HepG2 (cell line): ENCODE results near the gene RNF123. TPM values are rescaled to one million over a fixed set of nuclear protein-coding genes. Genes with fewer than 3 reads are reported as not detected.
A peak's percentile ranks its signal among the peaks of the same experiment; 100 is the strongest.

Source experiments
- ATAC-seq: fragments of 200-7000 bp; cut with Tn5 transposase; 3 replicates; pipeline ENCODE4 v1.9.1; 2020; ENCODE audit warnings: mild to moderate bottlenecking, moderate library complexity
- BruUV-seq: library from RNA; stranded (reverse); fragments of 400-500 nt; replicated peaks from 2 replicates; lab custom pipeline; 2021; lab: Mats Ljungman, UMichigan
- CTCF ChIA-PET: fragments of 300-600 bp; formaldehyde crosslinking; extraction: SDS; loops from one replicate; lab custom pipeline; 2021; ENCODE audit warnings: low total read pairs, inconsistent platforms, low intra/inter-chr PET ratio; lab: Yijun Ruan, JAX
- POLR2A ChIA-PET: fragments of 350-600 bp; sonication (Branson Sonifier 250); formaldehyde crosslinking; loops from one replicate; lab custom pipeline; 2020; ENCODE audit warnings: antibody characterized with exemption, inconsistent platforms; lab: Yijun Ruan, JAX
- DNase-seq: peaks from one replicate; pipeline ENCODE4 v3.0.0-alpha.2; 2015; ENCODE audit warnings: low spot score
- FAIRE-seq: peaks from 3 replicates; lab custom pipeline; 2011; peaks lifted over from hg19 to GRCh38; lab: Jason Lieb, UNC
- H2AFZ ChIP-seq: one replicate; pipeline ENCODE4 v1.6.1; 2011; ENCODE audit warnings: low read length, inconsistent platforms
- H3K27ac ChIP-seq: fragments of 300-600 bp; 3 replicates; pipeline ENCODE4 v1.8.0; 2011; ENCODE audit warnings: mixed run types, mild to moderate bottlenecking, mixed read lengths, low read length, inconsistent platforms; ENCODE audit not compliant: insufficient read depth; ENCODE audit errors: extremely low read length
- H3K27me3 ChIP-seq, 2 experiments: fragments of 200-600 bp in 1 of 2; 2 replicates in 1 of 2; 3 replicates in 1 of 2; pipeline versions ENCODE4 v1.6.0 to v1.8.0; 2011; ENCODE audit warnings: low read length in 2 of 2, mild to moderate bottlenecking in 2 of 2, moderate library complexity in 2 of 2, inconsistent platforms in 1 of 2; ENCODE audit not compliant: insufficient read depth in 2 of 2, control insufficient read depth in 1 of 2
- H3K36me3 ChIP-seq, 2 experiments: fragments of 200-600 bp in 1 of 2; replicated peaks in 1 of 2; 2 replicates in 1 of 2; 3 replicates in 1 of 2; pipeline versions ENCODE4 v1.5.1 to v1.8.0; 2011; ENCODE audit warnings: low read length in 2 of 2, inconsistent platforms in 1 of 2; ENCODE audit not compliant: insufficient read depth in 2 of 2, control insufficient read depth in 1 of 2
- H3K4me1 ChIP-seq: 2 replicates; pipeline ENCODE4 v1.5.1; 2012; ENCODE audit warnings: low read length, inconsistent platforms; ENCODE audit not compliant: insufficient read depth
- H3K4me2 ChIP-seq: 2 replicates; pipeline ENCODE4 v1.6.0; 2011; ENCODE audit warnings: low read depth, low read length, inconsistent platforms
- H3K4me3 ChIP-seq, 3 experiments: fragments of 200-600 bp in 1 of 3; sonication (generic), shearing (Covaris generic) in 1 of 3; replicated peaks in 1 of 3; 2 replicates each; pipeline ENCODE4 v1.5.1; 2011 to 2016; ENCODE audit warnings: low read length in 3 of 3, inconsistent platforms in 2 of 3, low read depth in 2 of 3, mild to moderate bottlenecking in 2 of 3, control low read depth in 1 of 3, mixed read lengths in 1 of 3; ENCODE audit not compliant: insufficient read depth in 1 of 3
- H3K79me2 ChIP-seq: one replicate; pipeline ENCODE4 v1.6.1; 2011; ENCODE audit warnings: low read length, inconsistent platforms; ENCODE audit not compliant: insufficient read depth
- H3K9ac ChIP-seq: 2 replicates; pipeline ENCODE4 v1.6.0; 2011; ENCODE audit warnings: mild to moderate bottlenecking, low read depth, low read length, inconsistent platforms; ENCODE audit not compliant: insufficient read depth
- H3K9me3 ChIP-seq: 2 replicates; pipeline ENCODE4 v1.5.1; 2012; ENCODE audit warnings: mild to moderate bottlenecking, low read length
- H4K20me1 ChIP-seq: 2 replicates; pipeline ENCODE4 v1.6.0; 2011; ENCODE audit warnings: inconsistent platforms, mild to moderate bottlenecking, low read length, moderate library complexity; ENCODE audit not compliant: insufficient read depth
- CAMTA2 ChIP-seq: sonication (generic); formaldehyde crosslinking; IDR thresholded peaks from 2 replicates; pipeline ENCODE4 v1.4.0; 2020; ENCODE audit warnings: mild to moderate bottlenecking, missing genetic modification reagents, borderline replicate concordance
- IKZF1 ChIP-seq: fragments of 450-650 bp; IDR thresholded peaks from 2 replicates; pipeline ENCODE4 v1.7.1; 2016
- IKZF4 ChIP-seq: sonication (generic); formaldehyde crosslinking; IDR thresholded peaks from 2 replicates; pipeline ENCODE4 v1.5.1; 2020; ENCODE audit warnings: borderline replicate concordance, mild to moderate bottlenecking, low read depth, missing genetic modification reagents; ENCODE audit errors: not compliant biosample characterization
- ISL2 ChIP-seq: sonication (generic); formaldehyde crosslinking; IDR thresholded peaks from 2 replicates; pipeline ENCODE4 v1.5.0; 2020; ENCODE audit warnings: missing genetic modification reagents
- SMAD9 ChIP-seq: sonication (generic); formaldehyde crosslinking; IDR thresholded peaks from 2 replicates; pipeline ENCODE4 v1.5.1; 2020; ENCODE audit warnings: mild to moderate bottlenecking, missing genetic modification reagents
- STAG1 ChIP-seq: sonication (generic); formaldehyde crosslinking; IDR thresholded peaks from 2 replicates; pipeline ENCODE4 v1.4.0; 2020; ENCODE audit warnings: missing genetic modification reagents
- ZGPAT ChIP-seq: IDR thresholded peaks from 2 replicates; pipeline ENCODE4 v1.6.1; 2016; ENCODE audit warnings: mild to moderate bottlenecking
- ZNF512 ChIP-seq: sonication (generic); formaldehyde crosslinking; IDR thresholded peaks from 2 replicates; pipeline ENCODE4 v1.4.0; 2020; ENCODE audit warnings: mild to moderate bottlenecking, missing genetic modification reagents
- ZNF557 ChIP-seq: sonication (generic); formaldehyde crosslinking; IDR thresholded peaks from 2 replicates; pipeline ENCODE4 v1.4.0; 2020; ENCODE audit warnings: missing genetic modification reagents
- ZNF670 ChIP-seq: sonication (generic); formaldehyde crosslinking; IDR thresholded peaks from 2 replicates; pipeline ENCODE4 v1.8.0; 2022; ENCODE audit warnings: mild to moderate bottlenecking, missing genetic modification reagents, borderline replicate concordance
- WGBS: methylation state at CpG from one replicate; pipeline ENCODE4 v1.1.6; 2017; ENCODE audit warnings: low lambda C conversion rate; 5-methylcytosine and 5-hydroxymethylcytosine counted together
- in situ Hi-C: cut with HindIII; loops from 2 replicates; pipeline ENCODE4 v1.10.0; 2017; ENCODE audit warnings: low pct_unique_long_range_greater_than_20kb; ENCODE audit not compliant: extremely low pct_ligation_motif_present
- intact Hi-C: fragments of 100-400 bp; cut with micrococcal nuclease; formaldehyde crosslinking; loops from one replicate; pipeline ENCODE4 v1.10.0; 2022; ENCODE audit not compliant: unreplicated experiment
- polyA plus RNA-seq, 8 experiments: library from polyadenylated mRNA; depleted of rRNA in 3 of 8; stranded (reverse) in 7 of 8; unstranded in 1 of 8; fragments of >200 nt; fragmentation: Illumina TruSeq in 4 of 8; extraction: Trizol in 4 of 8; gene quantifications; 2 replicates each; pipeline versions ENCODE4 v1.2.1 to v1.2.3, GENCODE V29; 2011 to 2016; ENCODE audit warnings: low read depth in 4 of 8, missing spikeins in 1 of 8, mixed read lengths in 1 of 8; ENCODE audit not compliant: insufficient read depth in 1 of 8
- total RNA-seq, 5 experiments: library from RNA; depleted of rRNA; stranded (reverse); fragments of >200 nt; fragmentation: Illumina TruSeq; extraction: Trizol; gene quantifications; 2 replicates each; pipeline ENCODE4 v1.2.3, GENCODE V29; 2016; ENCODE audit warnings: low read depth in 1 of 5
- TF ChIP-seq, protein P1 (sequence below): sonication (generic); formaldehyde crosslinking; IDR thresholded peaks from 2 replicates; pipeline ENCODE4 v1.4.0; 2020; ENCODE audit warnings: missing genetic modification reagents, low read depth, mild to moderate bottlenecking, borderline replicate concordance

RNF123 gene
- total and polyA plus RNA-seq, 2 of the 13 experiments (the other 11 are each of a cell fraction or from before 2014, with no cell fraction given): 29.9 to 82.2 TPM

DNA sequence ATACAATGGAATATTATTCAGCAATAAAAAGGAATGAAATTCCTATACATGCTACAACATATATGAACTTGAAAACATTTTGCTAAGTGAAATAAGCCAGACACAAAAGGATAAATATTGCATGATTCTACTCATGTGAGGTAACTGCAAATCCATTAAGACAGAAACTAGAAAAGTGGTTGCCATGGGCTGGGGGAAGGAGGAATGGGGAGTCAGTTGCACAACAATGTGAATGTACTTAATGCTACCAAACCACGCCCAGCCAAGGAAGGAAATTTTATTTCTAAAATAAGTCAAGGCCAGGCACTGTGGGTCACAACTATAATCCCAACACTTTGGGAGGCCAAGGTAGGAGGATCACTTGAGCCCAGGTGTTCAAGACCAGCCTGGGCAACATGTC, 44.2 kb downstream of the RNF123 start:
- no peak overlapping the region for H2AFZ ChIP-seq
- peaks cover 25 to 64% of the 10 kb centered on the region in 2 experiments for H3K36me3 ChIP-seq
- no peak overlapping the region for H3K4me3 ChIP-seq
- intact Hi-C loops (loop anchor here (5.0 kb wide), 1 partner anchor 54 kb away; the partner anchor contains the start of gene IP6K1), in situ Hi-C loops (no loop called here)
- no peaks in the 10 kb centered on the region for H3K79me2 ChIP-seq
- ChIA-PET CTCF (no interaction called here), POLR2A (interaction anchor here (0.7 kb wide), 1 partner anchor 31 kb away, joined by 3 read pairs; no protein-coding TSS in a partner anchor)
- H4K20me1 ChIP-seq: no peaks in the 10 kb centered on the region
- H3K9ac ChIP-seq: no peak overlapping the region
- H3K4me2 ChIP-seq: no peak overlapping the region
- peaks cover 20% of the 10 kb centered on the region for H3K4me1 ChIP-seq
- TF ChIP-seq, protein P1, sequence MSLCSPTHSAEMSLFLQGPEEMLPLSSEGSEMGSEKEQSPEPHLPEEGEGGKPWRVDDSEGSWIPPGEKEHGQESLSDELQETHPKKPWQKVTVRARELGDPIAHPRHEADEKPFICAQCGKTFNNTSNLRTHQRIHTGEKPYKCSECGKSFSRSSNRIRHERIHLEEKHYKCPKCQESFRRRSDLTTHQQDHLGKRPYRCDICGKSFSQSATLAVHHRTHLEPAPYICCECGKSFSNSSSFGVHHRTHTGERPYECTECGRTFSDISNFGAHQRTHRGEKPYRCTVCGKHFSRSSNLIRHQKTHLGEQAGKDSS (CRISPR knock-in tag): no peak
- no peak for TF ChIP-seq STAG1 (CRISPR knock-in tag)
- TF ChIP-seq IKZF4 (CRISPR knock-in tag): no peak
- no peak for TF ChIP-seq IKZF1
- no peak for TF ChIP-seq ISL2 (CRISPR knock-in tag)
- TF ChIP-seq ZNF512: no peak
- TF ChIP-seq ZNF670 (CRISPR knock-in tag): no peak
- no peak for TF ChIP-seq CAMTA2 (CRISPR knock-in tag)
- TF ChIP-seq ZNF557 (CRISPR knock-in tag): no peak
- TF ChIP-seq ZGPAT (CRISPR knock-in tag): no peak
- no peak for TF ChIP-seq SMAD9 (CRISPR knock-in tag)
- WGBS: 94% methylated on average over 1 of the region's 1 CpG
- DNase-seq (no peak), ATAC-seq (no peak), FAIRE-seq (peak; percentile 26)
- BruUV-seq: no TSS peak
- no peak overlapping the region for H3K27ac ChIP-seq
- H3K27me3 ChIP-seq: no peaks in the 10 kb centered on the region
- H3K9me3 ChIP-seq: no peaks in the 10 kb centered on the region
